Neural cell (in vitro differentiated cells): ENCODE data around the gene BICC1. TPM values are rescaled to one million over a fixed set of nuclear protein-coding genes. Genes with fewer than 3 reads are reported as not detected.

Experiments used
- H2AFZ ChIP-seq: fragments of 200-600, 300-800 bp; sonication (generic), shearing (Covaris generic); 2 replicates; pipeline ENCODE4 v1.6.0; 2014; ENCODE audit warnings: low read depth, mild to moderate bottlenecking, antibody characterized with exemption, low read length, moderate library complexity
- H3F3A ChIP-seq: fragments of 200-600 bp; shearing (Covaris generic); 2 replicates; pipeline ENCODE4 v1.6.1; 2016; ENCODE audit warnings: mild to moderate bottlenecking, moderate library complexity, mixed read lengths, antibody characterized with exemption, low read length; ENCODE audit not compliant: insufficient read depth, poor library complexity, severe bottlenecking
- H3K27ac ChIP-seq: fragments of 200-600, 300-800 bp; sonication (generic), shearing (Covaris generic); 2 replicates; pipeline ENCODE4 v1.5.1; 2014; ENCODE audit warnings: mild to moderate bottlenecking, low read length, moderate library complexity
- H3K27me3 ChIP-seq: fragments of 300-800, 200-600 bp; sonication (generic), shearing (Covaris generic); 2 replicates; pipeline ENCODE4 v1.6.0; 2014; ENCODE audit warnings: mild to moderate bottlenecking, low read depth, low read length, moderate library complexity; ENCODE audit not compliant: insufficient read depth
- H3K36me3 ChIP-seq: fragments of 300-800, 200-600 bp; sonication (generic), shearing (Covaris generic); 2 replicates; pipeline ENCODE4 v1.5.1; 2014; ENCODE audit warnings: mild to moderate bottlenecking, antibody characterized with exemption, low read length, moderate library complexity; ENCODE audit not compliant: insufficient read depth
- H3K4me2 ChIP-seq: fragments of 300-800, 200-600 bp; sonication (generic), shearing (Covaris generic); 2 replicates; pipeline ENCODE4 v1.6.0; 2014; ENCODE audit warnings: mild to moderate bottlenecking, low read length
- H3K4me3 ChIP-seq: fragments of 300-800, 200-600 bp; sonication (generic), shearing (Covaris generic); 2 replicates; pipeline ENCODE4 v1.5.1; 2014; ENCODE audit warnings: mild to moderate bottlenecking, low read length, moderate library complexity
- H3K79me2 ChIP-seq: fragments of 200-600 bp; shearing (Covaris generic); replicated peaks from 2 replicates; pipeline ENCODE4 v1.6.0; 2014; ENCODE audit warnings: mild to moderate bottlenecking, low read length, moderate library complexity; ENCODE audit not compliant: insufficient read depth
- H3K9ac ChIP-seq: fragments of 300-800, 200-600 bp; sonication (generic), shearing (Covaris generic); 2 replicates; pipeline ENCODE4 v1.6.1; 2016; ENCODE audit warnings: mild to moderate bottlenecking, low read length, mixed read lengths
- H3K9me2 ChIP-seq: fragments of 200-600 bp; shearing (Covaris generic); 2 replicates; pipeline ENCODE4 v1.6.1; 2016; ENCODE audit warnings: mild to moderate bottlenecking, low read length, mixed read lengths; ENCODE audit not compliant: insufficient read depth
- H3K9me3 ChIP-seq: fragments of 200-600, 300-800 bp; sonication (generic), shearing (Covaris generic); 2 replicates; pipeline ENCODE4 v1.6.1; 2016; ENCODE audit warnings: mild to moderate bottlenecking, mixed run types, low read length, moderate library complexity, mixed read lengths
- H4K20me1 ChIP-seq: fragments of 200-600 bp; shearing (Covaris generic); 2 replicates; pipeline ENCODE4 v1.6.1; 2016; ENCODE audit warnings: mild to moderate bottlenecking, mixed run types; ENCODE audit not compliant: insufficient read depth
- EP300 ChIP-seq: fragments of 450-650 bp; conservative IDR thresholded peaks from 2 replicates; pipeline ENCODE4 v1.6.1; 2014; ENCODE audit warnings: antibody characterized with exemption, mild to moderate bottlenecking, moderate library complexity; ENCODE audit not compliant: poor library complexity, severe bottlenecking
- EZH2 ChIP-seq: fragments of 200-600, 300-800 bp; shearing (Covaris generic), sonication (generic); IDR thresholded peaks from 2 replicates; pipeline ENCODE4 v1.6.1; 2014; ENCODE audit warnings: antibody characterized with exemption, low read length, borderline replicate concordance, mild to moderate bottlenecking; ENCODE audit not compliant: insufficient read depth, poor library complexity, severe bottlenecking
- MXI1 ChIP-seq: fragments of 450-650 bp; conservative IDR thresholded peaks from 2 replicates; pipeline ENCODE4 v1.6.1; 2014; ENCODE audit warnings: antibody characterized with exemption, mild to moderate bottlenecking; ENCODE audit not compliant: poor library complexity, severe bottlenecking
- POLR2AphosphoS5 ChIP-seq: IDR thresholded peaks from 2 replicates; pipeline ENCODE4 v1.6.1; 2012
- RAD21 ChIP-seq: fragments of 450-650 bp; conservative IDR thresholded peaks from 2 replicates; pipeline ENCODE4 v1.6.1; 2014; ENCODE audit warnings: antibody characterized with exemption, mild to moderate bottlenecking, moderate library complexity
- SMC3 ChIP-seq: fragments of 450-650 bp; conservative IDR thresholded peaks from 2 replicates; pipeline ENCODE4 v1.6.1; 2014; ENCODE audit warnings: antibody characterized with exemption, mild to moderate bottlenecking, moderate library complexity; ENCODE audit not compliant: poor library complexity
- TAF1 ChIP-seq: IDR thresholded peaks from 2 replicates; pipeline ENCODE4 v1.6.1; 2012; ENCODE audit warnings: low read depth
- polyA plus RNA-seq: library from polyadenylated mRNA; depleted of rRNA; stranded (reverse); fragments of >200 nt; gene quantifications from 2 replicates; pipeline ENCODE4 v1.2.3, GENCODE V29; 2014
- TF ChIP-seq, protein P1 (sequence below): fragments of 450-650 bp; IDR thresholded peaks from 2 replicates; pipeline ENCODE4 v1.5.1; 2014; ENCODE audit warnings: antibody characterized with exemption, mild to moderate bottlenecking, moderate library complexity; ENCODE audit not compliant: poor library complexity, severe bottlenecking
- TF ChIP-seq, protein P2 (sequence below): IDR thresholded peaks from 2 replicates; pipeline ENCODE4 v1.6.1; 2012; ENCODE audit warnings: borderline replicate concordance

The BICC1 gene
- polyA plus RNA-seq, 1 donor from 2014 or later, result 7.6 TPM

DNA sequence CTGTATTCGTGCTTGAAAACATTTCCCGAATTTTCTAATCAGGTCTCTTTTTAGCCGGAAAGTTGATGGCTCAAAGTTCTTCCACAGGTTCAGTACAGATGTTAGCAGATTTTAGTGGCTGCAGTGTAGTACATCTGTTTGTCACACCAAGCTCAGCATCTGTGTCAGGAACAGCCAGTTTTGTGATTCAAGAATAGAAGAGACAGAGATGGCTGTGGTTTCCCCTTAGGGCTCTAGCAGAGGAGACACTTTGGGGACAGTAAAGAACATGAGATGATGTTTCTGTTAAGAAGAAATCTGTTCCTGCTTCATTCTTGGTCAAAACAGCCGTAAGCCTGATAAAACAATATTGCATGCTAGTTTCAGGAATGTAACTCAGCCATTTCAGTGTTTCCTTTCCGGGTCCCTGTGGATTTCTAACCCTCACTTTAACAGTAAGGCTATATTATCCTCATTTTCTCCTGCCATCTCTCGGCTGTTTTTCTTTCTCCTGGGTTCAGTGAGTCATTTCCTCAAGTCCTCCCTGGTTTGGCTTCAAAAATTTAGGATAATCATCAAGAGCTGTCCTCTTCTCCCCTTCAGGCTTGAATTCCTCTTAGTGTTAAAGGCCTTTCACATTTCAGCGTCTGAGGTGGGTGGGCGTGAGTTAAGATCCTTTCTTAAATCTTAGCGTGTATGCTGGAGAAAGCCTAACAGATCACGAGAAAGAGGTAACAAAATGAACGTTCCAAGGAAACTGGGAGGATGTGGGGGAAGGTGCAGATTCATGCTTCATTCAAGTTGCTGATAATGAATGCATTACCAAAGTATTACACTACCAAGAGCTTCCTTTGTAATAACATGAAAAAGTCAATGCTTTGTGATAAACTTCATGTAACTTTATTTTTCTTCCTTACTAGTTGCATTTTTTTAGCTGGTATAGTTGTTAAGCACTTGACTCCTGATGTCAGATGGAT is 37.1 kb upstream of the BICC1 start:
- Histone ChIP-seq H3K9me2 (no peaks in the 10 kb centered on the region), H3K79me2 (no peaks in the 10 kb centered on the region), H3K4me3 (no peak overlapping the region), H3K9me3 (no peaks in the 10 kb centered on the region), H2AFZ (no peak overlapping the region), H3K27ac (no peak overlapping the region), H3K4me2 (no peak overlapping the region), H3K27me3 (no peaks in the 10 kb centered on the region), H4K20me1 (no peaks in the 10 kb centered on the region), H3K36me3 (no peaks in the 10 kb centered on the region), H3K9ac (no peak overlapping the region), H3F3A (no peaks in the 10 kb centered on the region)
- no peak for TF ChIP-seq TAF1

DNA sequence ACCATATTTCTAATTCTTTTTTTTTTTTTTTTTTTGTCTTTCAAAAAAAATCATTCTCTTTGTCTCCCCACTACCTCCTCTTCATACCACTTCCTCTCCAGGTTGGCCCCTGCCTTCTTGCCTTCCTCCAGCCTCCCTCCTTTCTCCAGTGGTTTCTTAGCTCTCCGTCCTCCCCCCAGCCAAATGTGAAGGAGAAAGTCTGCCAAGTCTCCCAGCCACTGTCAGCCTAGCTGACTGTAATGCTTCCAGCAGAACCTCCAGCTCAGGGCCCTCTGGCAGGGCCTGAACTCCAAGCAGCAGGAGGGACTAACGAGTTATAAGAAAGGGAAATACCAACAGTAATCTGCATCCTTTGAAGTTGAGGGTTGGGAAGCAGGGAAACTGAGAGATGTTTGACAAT is 35.5 kb upstream of the BICC1 start:
- TF ChIP-seq RAD21 (no peak), EZH2 (no peak), TAF1 (no peak)
- H3F3A ChIP-seq, result no peaks in the 10 kb centered on the region
- no peak overlapping the region for H3K4me2 ChIP-seq
- no peaks in the 10 kb centered on the region for H3K9me2 ChIP-seq
- no peak overlapping the region for H2AFZ ChIP-seq
- no peak overlapping the region for H3K9ac ChIP-seq
- no peaks in the 10 kb centered on the region for H4K20me1 ChIP-seq
- H3K79me2 ChIP-seq, result no peaks in the 10 kb centered on the region
- H3K36me3 ChIP-seq, result no peaks in the 10 kb centered on the region
- no peaks in the 10 kb centered on the region for H3K27me3 ChIP-seq
- H3K4me3 ChIP-seq, result no peak overlapping the region
- no peak overlapping the region for H3K27ac ChIP-seq
- H3K9me3 ChIP-seq, result no peaks in the 10 kb centered on the region

DNA sequence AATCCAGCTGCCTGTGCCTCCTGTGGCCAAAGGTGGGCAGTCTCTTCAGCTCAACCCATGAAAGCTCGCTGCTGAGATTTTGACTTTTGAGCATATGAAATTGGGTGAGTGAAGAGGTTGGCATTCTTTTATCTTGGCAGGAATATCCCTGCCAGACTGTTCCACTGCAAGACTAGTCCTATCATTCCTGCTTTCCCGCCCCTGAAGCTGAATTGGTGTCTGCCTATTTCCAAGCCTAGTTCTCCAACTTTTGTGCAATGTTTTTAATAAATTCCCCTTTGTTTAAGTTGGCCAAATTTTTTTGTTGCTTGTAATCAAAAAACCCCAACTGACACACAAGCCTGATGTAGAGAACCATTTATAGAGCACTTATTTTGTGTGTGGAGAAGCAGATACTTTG is 34.8 kb upstream of the BICC1 start:
- Histone ChIP-seq H3K9me3 (no peaks in the 10 kb centered on the region), H4K20me1 (no peaks in the 10 kb centered on the region), H3K9ac (no peak overlapping the region), H3K79me2 (no peaks in the 10 kb centered on the region), H3F3A (no peaks in the 10 kb centered on the region), H2AFZ (no peak overlapping the region), H3K4me2 (no peak overlapping the region), H3K36me3 (no peaks in the 10 kb centered on the region), H3K27ac (no peak overlapping the region), H3K27me3 (no peaks in the 10 kb centered on the region), H3K9me2 (no peaks in the 10 kb centered on the region), H3K4me3 (no peak overlapping the region)
- TF ChIP-seq RAD21 (no peak), SMC3 (no peak), POLR2AphosphoS5 (no peak)
- TF ChIP-seq, protein P1, sequence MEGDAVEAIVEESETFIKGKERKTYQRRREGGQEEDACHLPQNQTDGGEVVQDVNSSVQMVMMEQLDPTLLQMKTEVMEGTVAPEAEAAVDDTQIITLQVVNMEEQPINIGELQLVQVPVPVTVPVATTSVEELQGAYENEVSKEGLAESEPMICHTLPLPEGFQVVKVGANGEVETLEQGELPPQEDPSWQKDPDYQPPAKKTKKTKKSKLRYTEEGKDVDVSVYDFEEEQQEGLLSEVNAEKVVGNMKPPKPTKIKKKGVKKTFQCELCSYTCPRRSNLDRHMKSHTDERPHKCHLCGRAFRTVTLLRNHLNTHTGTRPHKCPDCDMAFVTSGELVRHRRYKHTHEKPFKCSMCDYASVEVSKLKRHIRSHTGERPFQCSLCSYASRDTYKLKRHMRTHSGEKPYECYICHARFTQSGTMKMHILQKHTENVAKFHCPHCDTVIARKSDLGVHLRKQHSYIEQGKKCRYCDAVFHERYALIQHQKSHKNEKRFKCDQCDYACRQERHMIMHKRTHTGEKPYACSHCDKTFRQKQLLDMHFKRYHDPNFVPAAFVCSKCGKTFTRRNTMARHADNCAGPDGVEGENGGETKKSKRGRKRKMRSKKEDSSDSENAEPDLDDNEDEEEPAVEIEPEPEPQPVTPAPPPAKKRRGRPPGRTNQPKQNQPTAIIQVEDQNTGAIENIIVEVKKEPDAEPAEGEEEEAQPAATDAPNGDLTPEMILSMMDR, result no peak

DNA sequence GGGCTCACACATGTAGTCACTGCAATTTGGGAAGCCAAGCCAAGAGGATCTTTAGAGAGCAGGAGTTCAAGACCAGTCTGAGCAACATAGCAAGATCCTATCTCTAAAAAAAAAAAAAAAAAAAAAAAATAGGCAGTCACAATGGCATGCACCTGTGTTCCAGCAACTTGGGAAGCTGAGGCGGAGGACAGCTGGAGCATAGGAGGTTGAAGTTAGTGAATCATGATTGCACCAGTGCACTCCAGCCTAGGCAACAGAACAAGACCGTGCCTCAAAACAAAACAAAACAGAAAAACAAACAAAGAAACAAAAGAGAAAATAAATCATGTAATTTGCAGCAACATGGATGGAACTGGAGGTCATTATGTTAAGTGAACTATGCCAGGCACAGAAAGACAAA is 33.6 kb upstream of the BICC1 start:
- no peaks in the 10 kb centered on the region for H4K20me1 ChIP-seq

More for the DNA sequence above, 33.6 kb upstream of the BICC1 start:
- Histone ChIP-seq H3K9me2 (no peaks in the 10 kb centered on the region), H3K27ac (no peak overlapping the region), H3K27me3 (no peaks in the 10 kb centered on the region), H3K36me3 (no peaks in the 10 kb centered on the region), H3K4me2 (no peak overlapping the region), H2AFZ (no peak overlapping the region), H3K4me3 (no peak overlapping the region), H3K9me3 (no peaks in the 10 kb centered on the region), H3K9ac (no peak overlapping the region), H3K79me2 (no peaks in the 10 kb centered on the region), H3F3A (no peaks in the 10 kb centered on the region)
- TF ChIP-seq, protein P1, result no peak
- TF ChIP-seq MXI1 (no peak), EP300 (no peak), TAF1 (no peak), SMC3 (no peak), RAD21 (no peak), EZH2 (no peak)
- TF ChIP-seq, protein P2, sequence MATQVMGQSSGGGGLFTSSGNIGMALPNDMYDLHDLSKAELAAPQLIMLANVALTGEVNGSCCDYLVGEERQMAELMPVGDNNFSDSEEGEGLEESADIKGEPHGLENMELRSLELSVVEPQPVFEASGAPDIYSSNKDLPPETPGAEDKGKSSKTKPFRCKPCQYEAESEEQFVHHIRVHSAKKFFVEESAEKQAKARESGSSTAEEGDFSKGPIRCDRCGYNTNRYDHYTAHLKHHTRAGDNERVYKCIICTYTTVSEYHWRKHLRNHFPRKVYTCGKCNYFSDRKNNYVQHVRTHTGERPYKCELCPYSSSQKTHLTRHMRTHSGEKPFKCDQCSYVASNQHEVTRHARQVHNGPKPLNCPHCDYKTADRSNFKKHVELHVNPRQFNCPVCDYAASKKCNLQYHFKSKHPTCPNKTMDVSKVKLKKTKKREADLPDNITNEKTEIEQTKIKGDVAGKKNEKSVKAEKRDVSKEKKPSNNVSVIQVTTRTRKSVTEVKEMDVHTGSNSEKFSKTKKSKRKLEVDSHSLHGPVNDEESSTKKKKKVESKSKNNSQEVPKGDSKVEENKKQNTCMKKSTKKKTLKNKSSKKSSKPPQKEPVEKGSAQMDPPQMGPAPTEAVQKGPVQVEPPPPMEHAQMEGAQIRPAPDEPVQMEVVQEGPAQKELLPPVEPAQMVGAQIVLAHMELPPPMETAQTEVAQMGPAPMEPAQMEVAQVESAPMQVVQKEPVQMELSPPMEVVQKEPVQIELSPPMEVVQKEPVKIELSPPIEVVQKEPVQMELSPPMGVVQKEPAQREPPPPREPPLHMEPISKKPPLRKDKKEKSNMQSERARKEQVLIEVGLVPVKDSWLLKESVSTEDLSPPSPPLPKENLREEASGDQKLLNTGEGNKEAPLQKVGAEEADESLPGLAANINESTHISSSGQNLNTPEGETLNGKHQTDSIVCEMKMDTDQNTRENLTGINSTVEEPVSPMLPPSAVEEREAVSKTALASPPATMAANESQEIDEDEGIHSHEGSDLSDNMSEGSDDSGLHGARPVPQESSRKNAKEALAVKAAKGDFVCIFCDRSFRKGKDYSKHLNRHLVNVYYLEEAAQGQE, result no peak
